ENCODE results near the gene CHTF18.

- TF ChIP-seq CTCF (IDR thresholded peaks at IDR 0.05) = no peak
- no peak for TF ChIP-seq POLR2A (IDR thresholded peaks at IDR 0.05)
These were observed 39.4 kb upstream of the CHTF18 start for GRCh38 chr16:749010-749409.

Measured in body of pancreas (tissue), 4 donors.